PFSK-1 (cell line): ENCODE results near the gene MPZL3.

Experiments used
- POLR2AphosphoS5 ChIP-seq: IDR thresholded peaks from 2 replicates; pipeline ENCODE4 v1.6.1; 2012; ENCODE audit warnings: low read depth, mild to moderate bottlenecking, control low read depth, low read length, moderate library complexity
- TF ChIP-seq, protein P1 (sequence below), 2 experiments: IDR thresholded peaks; 2 replicates each; pipeline versions ENCODE4 v1.6.1 to v1.8.0; 2011 to 2012; ENCODE audit warnings: low read depth in 2 of 2, low read length in 2 of 2, control low read depth in 1 of 2, inconsistent platforms in 1 of 2, mild to moderate bottlenecking in 1 of 2, moderate library complexity in 1 of 2; ENCODE audit not compliant: insufficient read depth in 1 of 2

DNA sequence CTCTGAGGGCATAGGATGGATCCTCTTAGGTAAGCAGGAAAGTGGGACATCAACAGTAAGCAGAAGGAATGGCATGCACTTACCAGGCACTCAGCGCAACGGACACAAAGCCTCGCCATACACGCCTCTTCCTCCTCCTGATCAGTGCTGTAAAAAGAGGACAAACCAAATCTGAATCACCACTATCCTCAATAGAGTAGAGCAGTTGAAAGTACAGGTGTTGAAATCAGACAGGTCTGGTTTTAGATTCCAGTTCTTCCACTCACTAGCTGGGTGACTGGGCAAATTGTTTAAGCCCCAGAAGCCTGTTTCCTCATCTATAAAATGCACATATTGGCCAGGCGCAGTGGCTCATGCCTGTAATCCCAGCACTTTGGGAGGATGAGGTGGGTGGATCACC lies 18.8 kb downstream of the MPZL3 start:
- TF ChIP-seq, protein P1, sequence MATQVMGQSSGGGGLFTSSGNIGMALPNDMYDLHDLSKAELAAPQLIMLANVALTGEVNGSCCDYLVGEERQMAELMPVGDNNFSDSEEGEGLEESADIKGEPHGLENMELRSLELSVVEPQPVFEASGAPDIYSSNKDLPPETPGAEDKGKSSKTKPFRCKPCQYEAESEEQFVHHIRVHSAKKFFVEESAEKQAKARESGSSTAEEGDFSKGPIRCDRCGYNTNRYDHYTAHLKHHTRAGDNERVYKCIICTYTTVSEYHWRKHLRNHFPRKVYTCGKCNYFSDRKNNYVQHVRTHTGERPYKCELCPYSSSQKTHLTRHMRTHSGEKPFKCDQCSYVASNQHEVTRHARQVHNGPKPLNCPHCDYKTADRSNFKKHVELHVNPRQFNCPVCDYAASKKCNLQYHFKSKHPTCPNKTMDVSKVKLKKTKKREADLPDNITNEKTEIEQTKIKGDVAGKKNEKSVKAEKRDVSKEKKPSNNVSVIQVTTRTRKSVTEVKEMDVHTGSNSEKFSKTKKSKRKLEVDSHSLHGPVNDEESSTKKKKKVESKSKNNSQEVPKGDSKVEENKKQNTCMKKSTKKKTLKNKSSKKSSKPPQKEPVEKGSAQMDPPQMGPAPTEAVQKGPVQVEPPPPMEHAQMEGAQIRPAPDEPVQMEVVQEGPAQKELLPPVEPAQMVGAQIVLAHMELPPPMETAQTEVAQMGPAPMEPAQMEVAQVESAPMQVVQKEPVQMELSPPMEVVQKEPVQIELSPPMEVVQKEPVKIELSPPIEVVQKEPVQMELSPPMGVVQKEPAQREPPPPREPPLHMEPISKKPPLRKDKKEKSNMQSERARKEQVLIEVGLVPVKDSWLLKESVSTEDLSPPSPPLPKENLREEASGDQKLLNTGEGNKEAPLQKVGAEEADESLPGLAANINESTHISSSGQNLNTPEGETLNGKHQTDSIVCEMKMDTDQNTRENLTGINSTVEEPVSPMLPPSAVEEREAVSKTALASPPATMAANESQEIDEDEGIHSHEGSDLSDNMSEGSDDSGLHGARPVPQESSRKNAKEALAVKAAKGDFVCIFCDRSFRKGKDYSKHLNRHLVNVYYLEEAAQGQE (IDR thresholded peaks at IDR 0.05; ENCODE audit: insufficient read depth in 1 of 2, low read depth in 2 of 2, low read length in 2 of 2): no peak
- no peak for TF ChIP-seq POLR2AphosphoS5
